Glutamatergic neuron (in vitro differentiated cells): ENCODE measurements around the gene ABCA6. TPM values are rescaled to one million over a fixed set of nuclear protein-coding genes. Genes with fewer than 3 reads are reported as not detected.

ENCODE experiments used
- DNase-seq: peaks from one replicate; pipeline ENCODE4 v3.0.0; 2022
- H3K27ac Mint-ChIP-seq: one replicate; pipeline ENCODE4 v1.8.0; 2020; ENCODE audit warnings: mild to moderate bottlenecking, mixed read lengths, inconsistent platforms; ENCODE audit not compliant: unreplicated experiment
- H3K27me3 Mint-ChIP-seq: one replicate; pipeline ENCODE4 v1.8.0; 2020; ENCODE audit warnings: mild to moderate bottlenecking, moderate library complexity, mixed read lengths, inconsistent platforms; ENCODE audit not compliant: unreplicated experiment
- H3K36me3 Mint-ChIP-seq: one replicate; pipeline ENCODE4 v1.8.0; 2020; ENCODE audit warnings: mild to moderate bottlenecking, mixed read lengths, inconsistent platforms; ENCODE audit not compliant: unreplicated experiment
- H3K4me1 Mint-ChIP-seq: one replicate; pipeline ENCODE4 v1.8.0; 2020; ENCODE audit warnings: mild to moderate bottlenecking, low read depth, mixed read lengths, inconsistent platforms; ENCODE audit not compliant: unreplicated experiment
- H3K4me3 Mint-ChIP-seq: one replicate; pipeline ENCODE4 v1.8.0; 2020; ENCODE audit warnings: mild to moderate bottlenecking, mixed read lengths, inconsistent platforms; ENCODE audit not compliant: unreplicated experiment
- H3K9me3 Mint-ChIP-seq: one replicate; pipeline ENCODE4 v1.8.0; 2020; ENCODE audit warnings: mild to moderate bottlenecking, moderate library complexity, mixed read lengths, inconsistent platforms; ENCODE audit not compliant: unreplicated experiment
- CTCF ChIP-seq: fragments of 200-600 bp; sonication (generic); IDR thresholded peaks from one replicate; pipeline ENCODE4 v1.5.0; 2021; ENCODE audit not compliant: partially characterized antibody, unreplicated experiment
- total RNA-seq: library from RNA; stranded (reverse); fragmentation: NEBNext Ultra II Directional; extraction: Animal tissue kit (Norgen Biotek cat#: 25700); gene quantifications from one replicate; pipeline ENCODE4 v1.2.1, GENCODE V29; 2021; ENCODE audit not compliant: unreplicated experiment

The ABCA6 gene
- total RNA-seq, 1 donor from 2014 or later = 1.6 TPM

GRCh38 chr17:69098625-69099024 is 43.1 kb downstream of the ABCA6 start:
- no peak overlapping the region for H3K4me3 Mint-ChIP-seq
- TF ChIP-seq CTCF = no peak
- no peaks in the 10 kb centered on the region for H3K36me3 Mint-ChIP-seq
- no peaks in the 10 kb centered on the region for H3K9me3 Mint-ChIP-seq
- H3K27ac Mint-ChIP-seq = no peak overlapping the region
- H3K4me1 Mint-ChIP-seq = no peaks in the 10 kb centered on the region
- no peak for DNase-seq
- H3K27me3 Mint-ChIP-seq = no peaks in the 10 kb centered on the region

GRCh38 chr17:69096541-69096940 is 45.2 kb downstream of the ABCA6 start:
- Mint-ChIP-seq H3K4me1 (no peaks in the 10 kb centered on the region), H3K4me3 (no peak overlapping the region), H3K9me3 (no peaks in the 10 kb centered on the region), H3K36me3 (no peaks in the 10 kb centered on the region), H3K27me3 (no peaks in the 10 kb centered on the region), H3K27ac (no peak overlapping the region)
- no peak for DNase-seq
- TF ChIP-seq CTCF = no peak

- Mint-ChIP-seq H3K27ac (no peak overlapping the region), H3K9me3 (no peaks in the 10 kb centered on the region), H3K4me3 (no peak overlapping the region), H3K27me3 (no peaks in the 10 kb centered on the region), H3K4me1 (no peaks in the 10 kb centered on the region), H3K36me3 (no peaks in the 10 kb centered on the region)
- no peak for DNase-seq
- TF ChIP-seq CTCF = no peak
These were observed 47.7 kb downstream of the ABCA6 start for GRCh38 chr17:69093995-69094394.

DNA sequence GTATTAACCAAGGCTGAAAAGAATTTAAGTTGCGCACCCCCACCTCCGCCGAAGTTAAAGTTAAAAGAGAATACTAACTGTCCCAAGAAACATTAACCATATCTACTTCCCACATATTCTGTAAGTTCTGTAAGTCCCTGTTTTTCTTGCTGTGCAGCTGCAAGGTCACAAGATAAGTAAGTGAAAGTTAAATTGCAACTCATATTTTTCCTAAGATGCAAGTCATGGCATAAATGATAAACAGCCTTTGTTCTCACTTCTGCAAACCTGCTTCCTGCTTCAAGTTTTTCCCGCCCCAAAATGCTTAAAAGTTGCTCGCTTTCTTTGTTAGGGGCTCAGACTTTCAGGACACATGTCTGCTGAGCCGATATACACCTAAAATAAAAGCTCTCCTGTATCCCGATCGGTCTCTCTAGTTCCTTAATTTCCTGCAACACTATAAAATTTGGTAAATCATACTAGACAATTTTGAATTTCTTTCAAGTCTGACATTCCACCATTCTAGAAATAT is 48.4 kb downstream of the ABCA6 start:
- TF ChIP-seq CTCF = no peak
- Mint-ChIP-seq H3K9me3 (no peaks in the 10 kb centered on the region), H3K27ac (no peak overlapping the region), H3K4me1 (no peaks in the 10 kb centered on the region), H3K4me3 (no peak overlapping the region), H3K27me3 (no peaks in the 10 kb centered on the region), H3K36me3 (no peaks in the 10 kb centered on the region)
- DNase-seq = no peak

DNA sequence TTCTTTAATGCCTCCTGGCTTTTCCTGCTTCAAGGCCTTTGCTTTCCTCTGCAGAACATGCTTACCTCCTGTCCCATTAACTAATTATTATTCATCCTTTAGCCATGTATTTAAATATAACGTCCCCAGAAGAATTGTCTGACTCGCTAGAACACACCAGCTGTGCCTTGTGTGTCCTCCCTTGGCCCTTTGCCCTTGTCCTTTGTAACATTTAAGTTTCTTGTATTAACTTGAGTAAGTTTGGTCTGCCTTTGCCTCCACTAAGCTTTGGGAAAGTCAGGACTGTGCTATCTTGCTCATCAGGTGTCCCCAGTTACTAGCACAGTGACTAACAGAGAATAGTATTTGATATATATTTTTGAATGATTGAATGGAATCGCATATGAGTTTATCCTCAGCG is 51.3 kb downstream of the ABCA6 start:
- Mint-ChIP-seq H3K27me3 (no peaks in the 10 kb centered on the region), H3K4me3 (no peak overlapping the region), H3K27ac (no peak overlapping the region), H3K9me3 (no peaks in the 10 kb centered on the region), H3K4me1 (no peaks in the 10 kb centered on the region), H3K36me3 (no peaks in the 10 kb centered on the region)
- DNase-seq = no peak
- TF ChIP-seq CTCF = no peak
